Loucy (cell line): Measurements from ENCODE around the gene DLL1.

Experiments
- H2AFZ ChIP-seq: fragments of 200-600 bp; sonication (generic); 2 replicates; pipeline ENCODE4 v1.6.0; 2016; ENCODE audit warnings: antibody characterized with exemption, mild to moderate bottlenecking, low read length, moderate library complexity
- H3F3A ChIP-seq: fragments of 200-600 bp; 2 replicates; pipeline ENCODE4 v1.6.0; 2016; ENCODE audit warnings: antibody characterized with exemption, low read depth, mild to moderate bottlenecking
- H3K27me3 ChIP-seq: fragments of 200-600 bp; sonication (generic); 2 replicates; pipeline ENCODE4 v1.6.1; 2014; ENCODE audit warnings: low read length, mild to moderate bottlenecking; ENCODE audit not compliant: insufficient read depth, poor library complexity, severe bottlenecking
- H3K36me3 ChIP-seq: fragments of 200-600 bp; sonication (generic); 2 replicates; pipeline ENCODE4 v1.6.1; 2016; ENCODE audit warnings: low read length; ENCODE audit not compliant: insufficient read depth
- H3K4me1 ChIP-seq: fragments of 200-600 bp; sonication (generic); 2 replicates; pipeline ENCODE4 v1.5.1; 2014; ENCODE audit warnings: low read length, mild to moderate bottlenecking; ENCODE audit not compliant: insufficient read depth, poor library complexity, severe bottlenecking
- H3K4me2 ChIP-seq: fragments of 200-600 bp; sonication (generic); 2 replicates; pipeline ENCODE4 v1.6.0; 2014; ENCODE audit warnings: antibody characterized with exemption, low read length, low read depth, mild to moderate bottlenecking; ENCODE audit not compliant: poor library complexity, severe bottlenecking
- H3K4me3 ChIP-seq: fragments of 200-600 bp; sonication (generic); 2 replicates; pipeline ENCODE4 v1.5.1; 2014; ENCODE audit warnings: low read length, mild to moderate bottlenecking, mixed read lengths; ENCODE audit not compliant: poor library complexity, severe bottlenecking
- H3K79me2 ChIP-seq: fragments of 200-600 bp; sonication (generic); 2 replicates; pipeline ENCODE4 v1.6.1; 2014; ENCODE audit warnings: low read length; ENCODE audit not compliant: insufficient read depth
- H3K9ac ChIP-seq: fragments of 200-600 bp; sonication (generic); 2 replicates; pipeline ENCODE4 v1.6.0; 2014; ENCODE audit warnings: mild to moderate bottlenecking, low read depth, low read length, moderate library complexity; ENCODE audit not compliant: poor library complexity, severe bottlenecking
- H3K9me2 ChIP-seq: fragments of 200-600 bp; sonication (generic); replicated peaks from 2 replicates; pipeline ENCODE4 v1.6.1; 2016; ENCODE audit warnings: low read depth, low read length, mixed read lengths
- H3K9me3 ChIP-seq: fragments of 200-600 bp; sonication (generic); 2 replicates; pipeline ENCODE4 v1.6.1; 2014; ENCODE audit warnings: mild to moderate bottlenecking, antibody characterized with exemption, low read length, low read depth; ENCODE audit not compliant: insufficient read depth
- H4K20me1 ChIP-seq: fragments of 200-600 bp; sonication (generic); 2 replicates; pipeline ENCODE4 v1.6.0; 2014; ENCODE audit warnings: antibody characterized with exemption, low read length, mild to moderate bottlenecking; ENCODE audit not compliant: insufficient read depth, poor library complexity, severe bottlenecking
- CTCF ChIP-seq: fragments of 200-600 bp; sonication (generic); conservative IDR thresholded peaks from 2 replicates; pipeline ENCODE4 v1.5.1; 2014; ENCODE audit warnings: mild to moderate bottlenecking, antibody characterized with exemption, low read length
- EZH2phosphoT487 ChIP-seq: fragments of 200-600 bp; IDR thresholded peaks from 2 replicates; pipeline ENCODE4 v1.6.1; 2018; ENCODE audit warnings: antibody characterized with exemption, mild to moderate bottlenecking, moderate library complexity, borderline replicate concordance

The DLL1 gene

GRCh38 chr6:170276369-170277057 is 14.4 kb downstream of the DLL1 start:
- no peak overlapping the region for H3K9ac ChIP-seq
- H3K36me3 ChIP-seq = no peaks in the 10 kb centered on the region
- no peak overlapping the region for H3K4me2 ChIP-seq
- no peaks in the 10 kb centered on the region for H3K9me3 ChIP-seq
- H3K4me3 ChIP-seq = no peak overlapping the region
- no peaks in the 10 kb centered on the region for H3K27me3 ChIP-seq
- no peaks in the 10 kb centered on the region for H3F3A ChIP-seq
- H3K79me2 ChIP-seq = no peaks in the 10 kb centered on the region
- peaks cover 42% of the 10 kb centered on the region for H3K4me1 ChIP-seq
- no peaks in the 10 kb centered on the region for H4K20me1 ChIP-seq
- TF ChIP-seq EZH2phosphoT487 (no peak), CTCF (no peak)
- no peak overlapping the region for H2AFZ ChIP-seq
- H3K9me2 ChIP-seq = no peaks in the 10 kb centered on the region

GRCh38 chr6:170274713-170275560 is 15.9 kb downstream of the DLL1 start:
- H3K9me3 ChIP-seq = no peaks in the 10 kb centered on the region
- H3F3A ChIP-seq = no peaks in the 10 kb centered on the region
- H3K9me2 ChIP-seq = no peaks in the 10 kb centered on the region
- H3K4me3 ChIP-seq = no peak overlapping the region
- no peaks in the 10 kb centered on the region for H3K79me2 ChIP-seq
- no peaks in the 10 kb centered on the region for H4K20me1 ChIP-seq
- TF ChIP-seq CTCF (no peak), EZH2phosphoT487 (no peak)
- H3K4me2 ChIP-seq = no peak overlapping the region
- H3K36me3 ChIP-seq = no peaks in the 10 kb centered on the region
- no peak overlapping the region for H3K9ac ChIP-seq
- no peak overlapping the region for H2AFZ ChIP-seq
- no peaks in the 10 kb centered on the region for H3K27me3 ChIP-seq
- peaks cover 42% of the 10 kb centered on the region for H3K4me1 ChIP-seq

GRCh38 chr6:170273681-170274080 is 17.2 kb downstream of the DLL1 start:
- no peak overlapping the region for H3K4me2 ChIP-seq
- no peak overlapping the region for H2AFZ ChIP-seq
- H3K4me3 ChIP-seq = no peak overlapping the region
- peaks cover 31% of the 10 kb centered on the region for H3K4me1 ChIP-seq
- H3K27me3 ChIP-seq = no peaks in the 10 kb centered on the region
- TF ChIP-seq CTCF = no peak
- TF ChIP-seq EZH2phosphoT487 = no peak
- H3K9ac ChIP-seq = no peak overlapping the region
- H3K36me3 ChIP-seq = no peaks in the 10 kb centered on the region
- no peaks in the 10 kb centered on the region for H3F3A ChIP-seq
- H3K9me3 ChIP-seq = no peaks in the 10 kb centered on the region
- no peaks in the 10 kb centered on the region for H3K9me2 ChIP-seq
- no peaks in the 10 kb centered on the region for H3K79me2 ChIP-seq
- no peaks in the 10 kb centered on the region for H4K20me1 ChIP-seq
